WERI-Rb-1 (cell line): ENCODE measurements around the gene SPON2.

Source experiments
- DNase-seq: peaks from one replicate; pipeline ENCODE4 v3.0.0-alpha.2; 2020
- H3K27ac ChIP-seq: fragments of 250-450 bp; sonication (Bioruptor Pico); 2 replicates; pipeline ENCODE4 v1.5.1; 2020; ENCODE audit warnings: mild to moderate bottlenecking, moderate library complexity
- H3K27me3 ChIP-seq: fragments of 250-450 bp; sonication (Bioruptor Pico); 2 replicates; pipeline ENCODE4 v1.5.1; 2021; ENCODE audit warnings: mild to moderate bottlenecking, low read depth, moderate library complexity; ENCODE audit not compliant: insufficient read depth, severe bottlenecking
- H3K36me3 ChIP-seq: fragments of 250-450 bp; sonication (Bioruptor Pico); 2 replicates; pipeline ENCODE4 v1.5.1; 2020; ENCODE audit warnings: mild to moderate bottlenecking, moderate library complexity
- H3K4me3 ChIP-seq: 2 replicates; pipeline ENCODE4 v1.5.1; 2011; ENCODE audit warnings: low read depth, mild to moderate bottlenecking, control low read depth, low read length
- H3K9me3 ChIP-seq: fragments of 250-450 bp; sonication (Bioruptor Pico); 2 replicates; pipeline ENCODE4 v1.5.1; 2021; ENCODE audit warnings: mild to moderate bottlenecking, moderate library complexity; ENCODE audit not compliant: severe bottlenecking
- CTCF ChIP-seq: IDR thresholded peaks from 2 replicates; pipeline ENCODE4 v1.5.1; 2011; ENCODE audit warnings: low read depth, mild to moderate bottlenecking, control low read depth, inconsistent platforms, low read length

The SPON2 gene

GRCh38 chr4:1217366-1217765 is 45.0 kb upstream of the SPON2 start:
- Histone ChIP-seq H3K36me3 (peaks cover 90% of the 10 kb centered on the region), H3K9me3 (no peaks in the 10 kb centered on the region), H3K27me3 (no peaks in the 10 kb centered on the region), H3K27ac (0 out of 2 replicates have a peak overlapping the region, but pooled peaks have one; percentile 12), H3K4me3 (no peak overlapping the region)
- no peak for TF ChIP-seq CTCF
- no peak for DNase-seq

- Histone ChIP-seq H3K4me3 (no peak overlapping the region), H3K36me3 (peaks cover 91% of the 10 kb centered on the region), H3K9me3 (no peaks in the 10 kb centered on the region), H3K27ac (0 out of 2 replicates have a peak overlapping the region, but pooled peaks have one; percentile 12), H3K27me3 (no peaks in the 10 kb centered on the region)
- no peak for DNase-seq
- TF ChIP-seq CTCF, result no peak
Observed at GRCh38 chr4:1216869-1217294, 44.5 kb upstream of the SPON2 start.

- no peaks in the 10 kb centered on the region for H3K27me3 ChIP-seq
- DNase-seq, result no peak
- H3K36me3 ChIP-seq, result peaks cover 93% of the 10 kb centered on the region
- no peak overlapping the region for H3K27ac ChIP-seq
- no peak for TF ChIP-seq CTCF
- no peak overlapping the region for H3K4me3 ChIP-seq
- no peaks in the 10 kb centered on the region for H3K9me3 ChIP-seq
Observed at GRCh38 chr4:1216076-1216614, 43.8 kb upstream of the SPON2 start.

GRCh38 chr4:1215141-1216075 is 43.0 kb upstream of the SPON2 start:
- Histone ChIP-seq H3K27me3 (no peaks in the 10 kb centered on the region), H3K4me3 (no peak overlapping the region), H3K27ac (no peak overlapping the region), H3K9me3 (no peaks in the 10 kb centered on the region), H3K36me3 (peaks cover 90% of the 10 kb centered on the region)
- no peak for DNase-seq
- TF ChIP-seq CTCF, result no peak

- no peak overlapping the region for H3K4me3 ChIP-seq
- no peaks in the 10 kb centered on the region for H3K9me3 ChIP-seq
- no peaks in the 10 kb centered on the region for H3K27me3 ChIP-seq
- DNase-seq, result no peak
- no peak for TF ChIP-seq CTCF
- peak overlapping the region; percentile 39 for H3K27ac ChIP-seq
- peaks cover 82% of the 10 kb centered on the region for H3K36me3 ChIP-seq
Observed at GRCh38 chr4:1214101-1215095, 42.0 kb upstream of the SPON2 start.
